ENCODE results near the gene NDUFC2. TPM values are rescaled to one million over a fixed set of nuclear protein-coding genes. Genes with fewer than 3 reads are reported as not detected.

Gene NDUFC2
- total RNA-seq (166 TPM), polyA plus RNA-seq (ENCODE audit: insufficient read depth, low read depth, low replicate concordance) (457 TPM)
- long read RNA-seq, donor 1, transcript NDUFC2-201 (3 exons, 2,518 nt), result major isoform, 115 of 156 reads
- long read RNA-seq, donor 1, partial matches to known transcripts, result 37 of 156 reads
- long read RNA-seq, donor 1, other reads (novel, unspliced or antisense), result 0 of 156 reads
- long read RNA-seq, donor 2, transcript NDUFC2-201 (3 exons, 2,518 nt), result major isoform, 165 of 195 reads
- long read RNA-seq, donor 2, transcript NDUFC2-204 (2 exons, 561 nt), result minor isoform, 5 of 195 reads
- long read RNA-seq, donor 2, partial matches to known transcripts, result 24 of 195 reads
- long read RNA-seq, donor 2, other reads (novel, unspliced or antisense), result 0 of 195 reads
- long read RNA-seq, donor 3, transcript NDUFC2-201 (3 exons, 2,518 nt), result major isoform, 204 of 247 reads
- long read RNA-seq, donor 3, partial matches to known transcripts, result 39 of 247 reads
- long read RNA-seq, donor 3, other reads (novel, unspliced or antisense), result 0 of 247 reads
- long read RNA-seq, donor 4, transcript NDUFC2-201 (3 exons, 2,518 nt), result major isoform, 124 of 131 reads
- long read RNA-seq, donor 4, partial matches to known transcripts, result 6 of 131 reads
- long read RNA-seq, donor 4, other reads (novel, unspliced or antisense), result 0 of 131 reads
- long read RNA-seq, donor 5, transcript NDUFC2-201 (3 exons, 2,518 nt), result major isoform, 16 of 16 reads
- long read RNA-seq, donor 5, partial matches to known transcripts, result 0 of 16 reads
- long read RNA-seq, donor 5, other reads (novel, unspliced or antisense), result 0 of 16 reads
- long read RNA-seq, donor 6, transcript NDUFC2-201 (3 exons, 2,518 nt), result major isoform, 469 of 540 reads
- long read RNA-seq, donor 6, transcript NDUFC2-204 (2 exons, 561 nt), result minor isoform, 8 of 540 reads
- long read RNA-seq, donor 6, partial matches to known transcripts, result 56 of 540 reads
- long read RNA-seq, donor 6, other reads (novel, unspliced or antisense), result 6 of 540 reads
- long read RNA-seq, donor 7, transcript NDUFC2-201 (3 exons, 2,518 nt), result major isoform, 92 of 92 reads
- long read RNA-seq, donor 7, partial matches to known transcripts, result 0 of 92 reads
- long read RNA-seq, donor 7, other reads (novel, unspliced or antisense), result 0 of 92 reads
- long read RNA-seq, donor 8, transcript NDUFC2-201 (3 exons, 2,518 nt), result major isoform, 175 of 233 reads
- long read RNA-seq, donor 8, transcript NDUFC2-204 (2 exons, 561 nt), result minor isoform, 6 of 233 reads
- long read RNA-seq, donor 8, partial matches to known transcripts, result 51 of 233 reads
- long read RNA-seq, donor 8, other reads (novel, unspliced or antisense), result 0 of 233 reads
- long read RNA-seq, donor 9, transcript NDUFC2-201 (3 exons, 2,518 nt), result major isoform, 102 of 122 reads
- long read RNA-seq, donor 9, partial matches to known transcripts, result 18 of 122 reads
- long read RNA-seq, donor 9, other reads (novel, unspliced or antisense), result 0 of 122 reads
- long read RNA-seq, donor 10, transcript NDUFC2-204 (2 exons, 561 nt), result minor isoform, 6 of 197 reads
- long read RNA-seq, donor 10, transcript NDUFC2-201 (3 exons, 2,518 nt), result major isoform, 126 of 197 reads
- long read RNA-seq, donor 10, partial matches to known transcripts, result 65 of 197 reads
- long read RNA-seq, donor 10, other reads (novel, unspliced or antisense), result 0 of 197 reads

GRCh38 chr11:78079232-78080083 is at the start of gene NDUFC2:
Gene NDUFC2, minus strand, starts transcription at chr11:78079862. Its CDS starts 118 bp downstream, at chr11:78079744.
- no peaks in the 10 kb centered on the region for H3K9me3 ChIP-seq (ENCODE audit: control insufficient read depth in 2 of 3, insufficient read depth in 1 of 3, low read length in 3 of 3)
- peak within 1 kb of the TSS; percentile 79 to 85 (median 83) for H3K9ac ChIP-seq (ENCODE audit: low read length in 3 of 3)
- FAIRE-seq (no peak), DNase-seq (peak; percentile 83 to 93 (median 90))
- intact Hi-C loops (cut with DNase I), result no loop called here
- H3K4me3 ChIP-seq (ENCODE audit: low read length in 3 of 3), result peak within 1 kb of the TSS; percentile 89 to 98 (median 93)
- peak within 1 kb of the TSS; percentile 87 to 89 for H3K27ac ChIP-seq (ENCODE audit: low read depth in 2 of 2, low read length in 2 of 2)
- no peaks in the 10 kb centered on the region for H3K27me3 ChIP-seq (ENCODE audit: control insufficient read depth, insufficient read depth, low read length)
- H3K36me3 ChIP-seq (ENCODE audit: control insufficient read depth in 2 of 3, insufficient read depth in 3 of 3, low read length in 3 of 3), result no peaks in the 10 kb centered on the region
- TF ChIP-seq, protein P1, sequence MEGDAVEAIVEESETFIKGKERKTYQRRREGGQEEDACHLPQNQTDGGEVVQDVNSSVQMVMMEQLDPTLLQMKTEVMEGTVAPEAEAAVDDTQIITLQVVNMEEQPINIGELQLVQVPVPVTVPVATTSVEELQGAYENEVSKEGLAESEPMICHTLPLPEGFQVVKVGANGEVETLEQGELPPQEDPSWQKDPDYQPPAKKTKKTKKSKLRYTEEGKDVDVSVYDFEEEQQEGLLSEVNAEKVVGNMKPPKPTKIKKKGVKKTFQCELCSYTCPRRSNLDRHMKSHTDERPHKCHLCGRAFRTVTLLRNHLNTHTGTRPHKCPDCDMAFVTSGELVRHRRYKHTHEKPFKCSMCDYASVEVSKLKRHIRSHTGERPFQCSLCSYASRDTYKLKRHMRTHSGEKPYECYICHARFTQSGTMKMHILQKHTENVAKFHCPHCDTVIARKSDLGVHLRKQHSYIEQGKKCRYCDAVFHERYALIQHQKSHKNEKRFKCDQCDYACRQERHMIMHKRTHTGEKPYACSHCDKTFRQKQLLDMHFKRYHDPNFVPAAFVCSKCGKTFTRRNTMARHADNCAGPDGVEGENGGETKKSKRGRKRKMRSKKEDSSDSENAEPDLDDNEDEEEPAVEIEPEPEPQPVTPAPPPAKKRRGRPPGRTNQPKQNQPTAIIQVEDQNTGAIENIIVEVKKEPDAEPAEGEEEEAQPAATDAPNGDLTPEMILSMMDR (IDR thresholded peaks at IDR 0.05; ENCODE audit: borderline replicate concordance, extremely low read depth, insufficient read depth), result no peak
- H3K4me1 ChIP-seq (ENCODE audit: control insufficient read depth in 2 of 3, insufficient read depth in 2 of 3, low read depth in 1 of 3, low read length in 3 of 3), result peaks cover 0 to 17% (median 7%) of the 10 kb centered on the region in 3 donors

DNA sequence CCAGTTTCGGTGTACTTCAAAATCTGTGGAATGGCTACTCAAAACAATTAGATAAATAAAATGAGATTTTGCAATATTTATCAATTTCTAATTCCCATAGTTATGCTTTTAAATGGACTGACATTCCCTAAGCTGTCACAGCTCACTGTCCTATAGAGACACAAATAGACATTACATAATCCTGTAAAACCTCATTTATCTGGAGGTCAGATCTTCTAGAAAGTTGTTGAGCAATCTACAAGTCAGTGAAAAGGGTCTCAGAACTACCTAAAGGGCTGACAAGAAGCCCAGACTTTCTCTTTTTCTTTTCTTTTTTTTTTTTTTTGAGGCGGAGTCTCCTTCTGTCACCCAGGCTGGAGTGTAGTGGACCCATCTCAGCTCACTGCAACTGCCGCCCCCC is 47.7 kb upstream of the NDUFC2 start:
- Histone ChIP-seq H3K4me3 (ENCODE audit: low read length in 3 of 3) (no peak overlapping the region), H3K27ac (ENCODE audit: low read depth in 2 of 2, low read length in 2 of 2) (no peak overlapping the region), H3K4me1 (ENCODE audit: control insufficient read depth in 2 of 3, insufficient read depth in 2 of 3, low read depth in 1 of 3, low read length in 3 of 3) (no peaks in the 10 kb centered on the region), H3K36me3 (ENCODE audit: control insufficient read depth in 2 of 3, insufficient read depth in 3 of 3, low read length in 3 of 3) (peaks cover 0 to 2% (median 0%) of the 10 kb centered on the region in 3 donors), H3K9me3 (ENCODE audit: control insufficient read depth in 2 of 3, insufficient read depth in 1 of 3, low read length in 3 of 3) (no peaks in the 10 kb centered on the region), H3K27me3 (ENCODE audit: control insufficient read depth, insufficient read depth, low read length) (no peaks in the 10 kb centered on the region), H3K9ac (ENCODE audit: low read length in 3 of 3) (no peak overlapping the region)
- intact Hi-C loops (cut with DNase I), result no loop called here
- DNase-seq, result no peak
- TF ChIP-seq, protein P1 (IDR thresholded peaks at IDR 0.05; ENCODE audit: borderline replicate concordance, extremely low read depth, insufficient read depth), result no peak
- no peak for FAIRE-seq
